DOHH2 (cell line): ENCODE results near the gene COL23A1.

Source experiments
- CTCF ChIP-seq: fragments of 200-600 bp; sonication (generic); IDR thresholded peaks from one replicate; pipeline ENCODE4 v1.5.1; 2014; ENCODE audit warnings: antibody characterized with exemption, mild to moderate bottlenecking, low read depth, low read length; ENCODE audit not compliant: poor library complexity, severe bottlenecking
- EZH2phosphoT487 ChIP-seq: fragments of 200-600 bp; sonication (generic); IDR thresholded peaks from 2 replicates; pipeline ENCODE4 v1.6.1; 2017; ENCODE audit warnings: borderline replicate concordance, mild to moderate bottlenecking, antibody characterized with exemption, low read length, moderate library complexity, mixed read lengths

GRCh38 chr5:178382754-178383164, 207.4 kb downstream of the COL23A1 start:
- TF ChIP-seq CTCF = no peak
- no peak for TF ChIP-seq EZH2phosphoT487
